Loucy (cell line): Measurements from ENCODE around the gene SQOR.

Experiments used
- H2AFZ ChIP-seq: fragments of 200-600 bp; sonication (generic); 2 replicates; pipeline ENCODE4 v1.6.0; 2016; ENCODE audit warnings: antibody characterized with exemption, mild to moderate bottlenecking, low read length, moderate library complexity
- H3F3A ChIP-seq: fragments of 200-600 bp; 2 replicates; pipeline ENCODE4 v1.6.0; 2016; ENCODE audit warnings: antibody characterized with exemption, low read depth, mild to moderate bottlenecking
- H3K27me3 ChIP-seq: fragments of 200-600 bp; sonication (generic); 2 replicates; pipeline ENCODE4 v1.6.1; 2014; ENCODE audit warnings: low read length, mild to moderate bottlenecking; ENCODE audit not compliant: insufficient read depth, poor library complexity, severe bottlenecking
- H3K36me3 ChIP-seq: fragments of 200-600 bp; sonication (generic); 2 replicates; pipeline ENCODE4 v1.6.1; 2016; ENCODE audit warnings: low read length; ENCODE audit not compliant: insufficient read depth
- H3K4me1 ChIP-seq: fragments of 200-600 bp; sonication (generic); 2 replicates; pipeline ENCODE4 v1.5.1; 2014; ENCODE audit warnings: low read length, mild to moderate bottlenecking; ENCODE audit not compliant: insufficient read depth, poor library complexity, severe bottlenecking
- H3K4me2 ChIP-seq: fragments of 200-600 bp; sonication (generic); 2 replicates; pipeline ENCODE4 v1.6.0; 2014; ENCODE audit warnings: antibody characterized with exemption, low read length, low read depth, mild to moderate bottlenecking; ENCODE audit not compliant: poor library complexity, severe bottlenecking
- H3K4me3 ChIP-seq: fragments of 200-600 bp; sonication (generic); 2 replicates; pipeline ENCODE4 v1.5.1; 2014; ENCODE audit warnings: low read length, mild to moderate bottlenecking, mixed read lengths; ENCODE audit not compliant: poor library complexity, severe bottlenecking
- H3K79me2 ChIP-seq: fragments of 200-600 bp; sonication (generic); 2 replicates; pipeline ENCODE4 v1.6.1; 2014; ENCODE audit warnings: low read length; ENCODE audit not compliant: insufficient read depth
- H3K9ac ChIP-seq: fragments of 200-600 bp; sonication (generic); 2 replicates; pipeline ENCODE4 v1.6.0; 2014; ENCODE audit warnings: mild to moderate bottlenecking, low read depth, low read length, moderate library complexity; ENCODE audit not compliant: poor library complexity, severe bottlenecking
- H3K9me2 ChIP-seq: fragments of 200-600 bp; sonication (generic); replicated peaks from 2 replicates; pipeline ENCODE4 v1.6.1; 2016; ENCODE audit warnings: low read depth, low read length, mixed read lengths
- H3K9me3 ChIP-seq: fragments of 200-600 bp; sonication (generic); 2 replicates; pipeline ENCODE4 v1.6.1; 2014; ENCODE audit warnings: mild to moderate bottlenecking, antibody characterized with exemption, low read length, low read depth; ENCODE audit not compliant: insufficient read depth
- H4K20me1 ChIP-seq: fragments of 200-600 bp; sonication (generic); 2 replicates; pipeline ENCODE4 v1.6.0; 2014; ENCODE audit warnings: antibody characterized with exemption, low read length, mild to moderate bottlenecking; ENCODE audit not compliant: insufficient read depth, poor library complexity, severe bottlenecking
- EZH2phosphoT487 ChIP-seq: fragments of 200-600 bp; IDR thresholded peaks from 2 replicates; pipeline ENCODE4 v1.6.1; 2018; ENCODE audit warnings: antibody characterized with exemption, mild to moderate bottlenecking, moderate library complexity, borderline replicate concordance
- TF ChIP-seq, protein P1 (sequence below): fragments of 200-600 bp; sonication (generic); conservative IDR thresholded peaks from 2 replicates; pipeline ENCODE4 v1.5.1; 2014; ENCODE audit warnings: mild to moderate bottlenecking, antibody characterized with exemption, low read length

The SQOR gene

DNA sequence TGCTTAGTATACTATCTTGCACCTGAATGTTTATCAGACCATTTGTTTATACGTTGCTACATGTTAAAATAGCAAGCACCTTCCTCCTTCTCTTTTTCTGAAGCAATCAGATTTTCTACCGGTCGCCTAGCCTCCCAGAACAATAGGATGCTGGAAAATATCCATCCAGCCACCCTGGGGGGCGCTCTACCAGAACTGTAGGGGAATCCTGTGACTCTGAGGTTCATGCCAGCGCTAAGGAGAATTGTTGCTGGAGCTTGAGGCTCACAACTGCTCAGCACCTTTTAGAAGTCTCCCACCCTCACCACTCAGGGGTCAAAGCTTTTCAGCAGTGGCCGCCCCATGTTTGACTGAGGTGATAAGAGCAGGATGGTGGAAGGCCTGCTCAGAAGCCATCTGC lies 27.5 kb downstream of the SQOR start:
- Histone ChIP-seq H3K79me2 (no peaks in the 10 kb centered on the region), H3F3A (no peaks in the 10 kb centered on the region), H3K4me3 (no peak overlapping the region), H3K9me3 (no peaks in the 10 kb centered on the region), H3K9me2 (no peaks in the 10 kb centered on the region), H3K4me1 (no peaks in the 10 kb centered on the region), H3K9ac (no peak overlapping the region), H2AFZ (no peak overlapping the region), H4K20me1 (no peaks in the 10 kb centered on the region), H3K4me2 (no peak overlapping the region), H3K27me3 (no peaks in the 10 kb centered on the region), H3K36me3 (no peaks in the 10 kb centered on the region)
- no peak for TF ChIP-seq EZH2phosphoT487
- TF ChIP-seq, protein P1, sequence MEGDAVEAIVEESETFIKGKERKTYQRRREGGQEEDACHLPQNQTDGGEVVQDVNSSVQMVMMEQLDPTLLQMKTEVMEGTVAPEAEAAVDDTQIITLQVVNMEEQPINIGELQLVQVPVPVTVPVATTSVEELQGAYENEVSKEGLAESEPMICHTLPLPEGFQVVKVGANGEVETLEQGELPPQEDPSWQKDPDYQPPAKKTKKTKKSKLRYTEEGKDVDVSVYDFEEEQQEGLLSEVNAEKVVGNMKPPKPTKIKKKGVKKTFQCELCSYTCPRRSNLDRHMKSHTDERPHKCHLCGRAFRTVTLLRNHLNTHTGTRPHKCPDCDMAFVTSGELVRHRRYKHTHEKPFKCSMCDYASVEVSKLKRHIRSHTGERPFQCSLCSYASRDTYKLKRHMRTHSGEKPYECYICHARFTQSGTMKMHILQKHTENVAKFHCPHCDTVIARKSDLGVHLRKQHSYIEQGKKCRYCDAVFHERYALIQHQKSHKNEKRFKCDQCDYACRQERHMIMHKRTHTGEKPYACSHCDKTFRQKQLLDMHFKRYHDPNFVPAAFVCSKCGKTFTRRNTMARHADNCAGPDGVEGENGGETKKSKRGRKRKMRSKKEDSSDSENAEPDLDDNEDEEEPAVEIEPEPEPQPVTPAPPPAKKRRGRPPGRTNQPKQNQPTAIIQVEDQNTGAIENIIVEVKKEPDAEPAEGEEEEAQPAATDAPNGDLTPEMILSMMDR: no peak

DNA sequence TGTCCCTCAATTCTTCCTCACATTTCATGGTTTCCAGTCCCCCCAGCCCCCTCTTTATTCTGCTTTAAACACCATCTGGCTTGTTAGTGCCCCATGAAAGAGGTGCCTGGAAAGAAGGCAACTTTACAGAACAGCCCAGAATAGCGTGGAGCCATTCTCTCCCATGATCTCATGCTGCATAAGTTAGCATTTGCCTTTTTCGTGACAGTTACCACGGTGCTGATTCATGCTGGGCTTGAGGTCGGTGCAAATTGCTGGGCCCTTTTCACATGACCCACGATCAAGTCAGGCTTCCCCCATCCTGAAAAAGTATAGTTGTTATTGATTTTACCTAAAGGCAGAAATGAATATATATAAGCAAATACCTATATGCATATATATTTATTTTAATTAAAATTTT lies 29.6 kb downstream of the SQOR start:
- Histone ChIP-seq H3K27me3 (no peaks in the 10 kb centered on the region), H3K4me2 (no peak overlapping the region), H3K79me2 (no peaks in the 10 kb centered on the region), H3K9me3 (no peaks in the 10 kb centered on the region), H3K36me3 (no peaks in the 10 kb centered on the region), H2AFZ (no peak overlapping the region), H3K9ac (no peak overlapping the region), H3F3A (no peaks in the 10 kb centered on the region), H3K9me2 (no peaks in the 10 kb centered on the region), H3K4me1 (no peaks in the 10 kb centered on the region), H3K4me3 (no peak overlapping the region), H4K20me1 (no peaks in the 10 kb centered on the region)
- TF ChIP-seq, protein P1: no peak
- no peak for TF ChIP-seq EZH2phosphoT487

DNA sequence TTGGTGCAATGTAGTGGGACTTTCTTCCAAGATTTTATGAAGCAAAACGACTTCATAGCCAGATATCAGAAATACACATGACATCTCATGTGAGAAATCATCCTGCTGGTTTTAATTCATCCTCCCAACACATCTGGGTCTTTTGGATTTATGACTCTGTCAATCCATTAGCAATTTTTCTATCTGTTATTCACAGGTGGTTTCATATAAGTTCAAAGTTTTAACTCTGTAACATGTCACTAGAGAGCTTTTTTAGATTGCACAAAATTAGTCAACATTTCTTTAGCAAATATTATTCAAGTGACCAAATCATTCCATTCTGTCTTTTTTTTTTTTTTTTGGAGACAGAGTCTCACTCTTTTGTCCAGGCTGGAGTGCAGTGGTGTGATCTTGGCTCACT lies 30.4 kb downstream of the SQOR start:
- H3K4me3 ChIP-seq: no peak overlapping the region
- no peaks in the 10 kb centered on the region for H3K9me2 ChIP-seq
- no peak overlapping the region for H3K9ac ChIP-seq
- H2AFZ ChIP-seq: no peak overlapping the region
- H3K9me3 ChIP-seq: no peaks in the 10 kb centered on the region
- no peaks in the 10 kb centered on the region for H3F3A ChIP-seq
- H3K79me2 ChIP-seq: no peaks in the 10 kb centered on the region
- H3K4me2 ChIP-seq: no peak overlapping the region
- no peaks in the 10 kb centered on the region for H4K20me1 ChIP-seq
- H3K36me3 ChIP-seq: no peaks in the 10 kb centered on the region
- no peaks in the 10 kb centered on the region for H3K27me3 ChIP-seq
- no peaks in the 10 kb centered on the region for H3K4me1 ChIP-seq
- TF ChIP-seq, protein P1: no peak
- TF ChIP-seq EZH2phosphoT487: no peak
